ENCODE data around the gene RTL10. TPM values are rescaled to one million over a fixed set of nuclear protein-coding genes. Genes with fewer than 3 reads are reported as not detected.

Gene RTL10
- total and polyA plus RNA-seq, 2 of the 13 experiments (the other 11 are each of a cell fraction or from before 2014, with no cell fraction given) = 14.1 to 15.8 TPM

DNA sequence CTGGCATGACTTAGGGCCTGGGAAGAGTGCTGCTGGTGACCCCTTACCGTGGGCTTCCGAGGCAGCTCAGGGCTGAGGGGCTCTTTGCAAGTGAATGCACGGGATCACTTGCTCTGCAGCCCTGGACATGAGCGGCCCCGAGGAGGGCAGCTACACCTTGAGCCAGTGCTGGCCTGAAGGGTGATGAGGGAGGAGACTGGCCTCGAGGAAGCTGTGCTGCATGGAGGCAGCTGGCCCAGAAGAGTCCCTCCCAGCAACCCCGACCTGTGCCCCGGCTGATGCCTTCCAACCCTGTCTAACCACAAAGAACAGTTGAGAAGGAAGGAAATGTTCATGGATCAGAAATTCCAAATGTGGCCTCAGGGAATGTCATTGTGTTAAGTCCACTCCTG lies 48.9 kb downstream of the RTL10 start (continued):
- TF ChIP-seq, protein P1, sequence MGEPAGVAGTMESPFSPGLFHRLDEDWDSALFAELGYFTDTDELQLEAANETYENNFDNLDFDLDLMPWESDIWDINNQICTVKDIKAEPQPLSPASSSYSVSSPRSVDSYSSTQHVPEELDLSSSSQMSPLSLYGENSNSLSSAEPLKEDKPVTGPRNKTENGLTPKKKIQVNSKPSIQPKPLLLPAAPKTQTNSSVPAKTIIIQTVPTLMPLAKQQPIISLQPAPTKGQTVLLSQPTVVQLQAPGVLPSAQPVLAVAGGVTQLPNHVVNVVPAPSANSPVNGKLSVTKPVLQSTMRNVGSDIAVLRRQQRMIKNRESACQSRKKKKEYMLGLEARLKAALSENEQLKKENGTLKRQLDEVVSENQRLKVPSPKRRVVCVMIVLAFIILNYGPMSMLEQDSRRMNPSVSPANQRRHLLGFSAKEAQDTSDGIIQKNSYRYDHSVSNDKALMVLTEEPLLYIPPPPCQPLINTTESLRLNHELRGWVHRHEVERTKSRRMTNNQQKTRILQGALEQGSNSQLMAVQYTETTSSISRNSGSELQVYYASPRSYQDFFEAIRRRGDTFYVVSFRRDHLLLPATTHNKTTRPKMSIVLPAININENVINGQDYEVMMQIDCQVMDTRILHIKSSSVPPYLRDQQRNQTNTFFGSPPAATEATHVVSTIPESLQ (CRISPR knock-in tag; conservative IDR thresholded peaks at IDR 0.05) = no peak
- no peak for TF ChIP-seq GTF2F1 (IDR thresholded peaks at IDR 0.05; ENCODE audit: low read length)
- no peak for TF ChIP-seq PHB2 (IDR thresholded peaks at IDR 0.05; ENCODE audit: partially characterized antibody)
- no peak for TF ChIP-seq TBX3 (IDR thresholded peaks at IDR 0.05; ENCODE audit: borderline replicate concordance)
- TF ChIP-seq ZSCAN25 (CRISPR knock-in tag; IDR thresholded peaks at IDR 0.05) = no peak

Other genes with a start within 250 kb of the RTL10 start
- not detected in 2 replicates for gene SEPTIN5, start 140.4 kb downstream of the RTL10 start, total RNA-seq (2016; rRNA removed; fragmentation: Illumina TruSeq; extraction: Trizol)
- 0.33 and 0.55 TPM in 2 replicates for gene SEPTIN5, start 140.4 kb downstream of the RTL10 start, polyA plus RNA-seq (2011; rRNA removed)
- not detected in 2 replicates for gene GP1BB, start 131.3 kb downstream of the RTL10 start, total RNA-seq (2016; rRNA removed; fragmentation: Illumina TruSeq; extraction: Trizol)
- gene GP1BB, start 131.3 kb downstream of the RTL10 start, polyA plus RNA-seq (2011; rRNA removed) = 0.07 TPM in 1 of 2 replicates, not detected in the other
- not detected in 2 replicates for gene TBX1, start 94.1 kb downstream of the RTL10 start, total RNA-seq (2016; rRNA removed; fragmentation: Illumina TruSeq; extraction: Trizol)
- not detected in 2 replicates for gene TBX1, start 94.1 kb downstream of the RTL10 start, polyA plus RNA-seq (2011; rRNA removed)
- gene GNB1L, start within 50 bp of the RTL10 start, total RNA-seq (2016; rRNA removed; fragmentation: Illumina TruSeq; extraction: Trizol) = 7.4 and 7.7 TPM in 2 replicates
- 2.1 and 2.5 TPM in 2 replicates for gene GNB1L, start within 50 bp of the RTL10 start, polyA plus RNA-seq (2011; rRNA removed)
- 144 and 162 TPM in 2 replicates for gene COMT, start 86.9 kb upstream of the RTL10 start, total RNA-seq (2016; rRNA removed; fragmentation: Illumina TruSeq; extraction: Trizol)
- 156 and 194 TPM in 2 replicates for gene COMT, start 86.9 kb upstream of the RTL10 start, polyA plus RNA-seq (2011; rRNA removed)
- gene TXNRD2, start 86.9 kb upstream of the RTL10 start, total RNA-seq (2016; rRNA removed; fragmentation: Illumina TruSeq; extraction: Trizol) = 16.4 and 18.6 TPM in 2 replicates
- 17.5 and 23.4 TPM in 2 replicates for gene TXNRD2, start 86.9 kb upstream of the RTL10 start, polyA plus RNA-seq (2011; rRNA removed)
- gene ARVCF, start 161.9 kb upstream of the RTL10 start, total RNA-seq (2016; rRNA removed; fragmentation: Illumina TruSeq; extraction: Trizol) = 10.4 and 17.7 TPM in 2 replicates
- 16.4 and 23.8 TPM in 2 replicates for gene ARVCF, start 161.9 kb upstream of the RTL10 start, polyA plus RNA-seq (2011; rRNA removed)
- 12.1 and 12.9 TPM in 2 replicates for gene TANGO2, start 166.2 kb upstream of the RTL10 start, total RNA-seq (2016; rRNA removed; fragmentation: Illumina TruSeq; extraction: Trizol)
- 14.8 and 20.8 TPM in 2 replicates for gene TANGO2, start 166.2 kb upstream of the RTL10 start, polyA plus RNA-seq (2011; rRNA removed)
- 14.8 and 23.2 TPM in 2 replicates for gene DGCR8, start 225.4 kb upstream of the RTL10 start, total RNA-seq (2016; rRNA removed; fragmentation: Illumina TruSeq; extraction: Trizol)
- 10.2 and 14.6 TPM in 2 replicates for gene DGCR8, start 225.4 kb upstream of the RTL10 start, polyA plus RNA-seq (2011; rRNA removed)

Measured in HepG2 (cell line).